GM19099 (cell line): ENCODE results near the gene DIP2B.

Experiments used
- POLR2A ChIP-seq: IDR thresholded peaks from 3 replicates; pipeline ENCODE4 v1.6.1; 2011; ENCODE audit warnings: low read depth; ENCODE audit not compliant: insufficient read length; ENCODE audit errors: extremely low read depth

DIP2B gene

DNA sequence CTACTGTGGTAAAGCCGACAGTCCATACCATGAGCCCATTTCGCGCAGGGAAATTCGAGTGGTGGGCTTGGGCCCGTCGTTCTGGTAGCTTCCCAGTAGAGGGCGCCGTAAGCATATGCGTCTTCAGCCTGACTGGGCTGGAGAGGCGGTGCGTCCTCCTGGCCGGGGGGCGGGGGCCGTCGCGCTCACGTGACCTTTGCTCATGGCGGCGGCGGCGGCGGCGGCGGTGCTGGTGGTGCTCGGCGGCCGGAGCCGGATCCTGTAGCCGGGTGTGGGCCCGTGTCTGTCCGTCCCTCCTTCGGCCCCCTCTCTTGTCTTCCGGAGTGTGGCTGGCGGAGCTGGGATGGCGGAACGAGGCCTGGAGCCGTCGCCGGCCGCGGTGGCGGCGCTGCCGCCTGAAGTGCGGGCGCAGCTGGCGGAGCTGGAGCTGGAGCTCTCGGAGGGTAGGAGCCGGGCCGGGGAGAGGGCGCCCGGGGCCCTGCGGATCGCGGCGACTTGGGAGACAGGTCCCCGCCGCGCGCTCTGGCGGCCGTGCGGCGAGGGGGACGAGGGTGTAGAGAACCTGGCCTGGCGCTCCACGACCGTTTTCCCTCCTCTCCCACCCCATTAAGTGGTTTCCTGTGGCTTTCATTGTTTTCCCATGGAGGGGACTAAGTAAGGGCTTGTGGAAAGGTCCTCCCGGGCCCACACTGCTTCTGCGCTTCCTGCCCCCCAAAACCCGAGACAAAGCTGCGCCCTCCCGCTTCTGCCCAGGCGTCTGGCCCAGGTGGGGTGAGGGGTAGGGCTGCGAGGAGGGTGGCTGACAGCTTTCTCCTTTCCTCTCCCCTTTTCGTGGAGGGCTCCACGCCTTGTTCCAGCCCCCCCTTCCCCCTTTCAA lies at the start of gene DIP2B:
Gene DIP2B (plus strand): TSS at position 188 of the 877 bp plus-strand sequence. CDS start 156 bp downstream, at position 344.
- TF ChIP-seq POLR2A = peak; percentile 72

DNA sequence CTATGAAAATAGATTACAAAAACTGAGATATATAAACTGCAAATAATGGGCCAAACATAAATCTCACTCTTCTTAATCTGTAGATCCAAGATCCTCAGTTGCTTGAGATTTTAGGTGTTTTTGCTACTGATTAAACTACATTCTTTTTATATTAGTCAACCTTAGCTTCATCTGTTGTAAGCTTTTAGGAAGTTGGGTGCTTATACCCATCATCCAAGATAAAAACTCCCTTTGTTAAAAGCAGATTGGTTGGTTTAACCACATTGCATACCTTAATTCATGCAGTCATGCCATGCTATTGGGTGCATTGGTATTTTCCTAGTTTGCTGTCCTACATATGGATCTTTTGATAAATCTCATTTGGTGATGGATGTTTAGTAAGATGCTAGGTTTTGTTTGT lies 46.2 kb upstream of the DIP2B start:
- no peak for TF ChIP-seq POLR2A

DNA sequence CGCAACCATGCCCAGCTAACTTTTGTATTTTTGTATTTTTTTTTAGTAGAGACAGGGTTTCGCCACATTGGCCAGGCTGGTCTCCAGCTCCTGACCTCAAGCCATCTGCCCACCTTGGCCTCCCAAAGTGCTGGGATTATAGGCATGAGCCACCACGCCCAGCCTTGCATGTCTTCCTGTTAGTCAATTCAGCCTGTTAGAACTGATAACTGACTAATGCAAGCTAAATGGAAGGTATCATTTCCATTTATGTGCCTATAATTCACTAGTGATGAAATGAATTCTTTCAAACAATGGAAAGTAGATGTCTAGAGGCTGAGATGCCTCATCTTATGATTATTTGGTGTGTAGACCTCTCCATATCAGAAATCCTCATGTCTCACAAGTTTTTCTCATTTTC lies 37.3 kb upstream of the DIP2B start:
- TF ChIP-seq POLR2A = no peak

- no peak for TF ChIP-seq POLR2A
Measured at GRCh38 chr12:50477241-50477832, 27.4 kb upstream of the DIP2B start.

- TF ChIP-seq POLR2A = no peak
Measured at GRCh38 chr12:50482571-50482970, 22.2 kb upstream of the DIP2B start.

GRCh38 chr12:50483488-50483887 lies 21.3 kb upstream of the DIP2B start:
- no peak for TF ChIP-seq POLR2A

DNA sequence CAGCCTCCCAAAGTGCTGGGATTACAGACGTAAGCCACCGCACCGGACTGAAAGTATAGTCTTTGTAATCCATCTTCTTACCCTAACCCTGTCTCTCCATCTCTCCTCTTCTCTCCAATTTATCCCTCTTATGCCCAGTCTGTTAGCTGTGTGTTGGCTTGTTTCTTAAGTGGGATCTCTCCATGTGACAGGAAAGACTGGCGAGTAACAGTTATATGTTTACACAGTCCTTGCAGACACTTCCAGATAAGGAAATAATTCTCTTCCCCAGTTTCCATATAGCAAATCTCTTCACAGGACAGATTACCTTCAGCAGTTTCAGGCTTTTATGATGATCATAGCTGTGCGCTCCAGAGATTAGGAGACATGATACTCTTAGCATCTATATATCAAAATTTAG lies 16.0 kb upstream of the DIP2B start:
- no peak for TF ChIP-seq POLR2A

GRCh38 chr12:50505675-50506530 lies 1.1 kb downstream of the DIP2B start:
- TF ChIP-seq POLR2A = no peak

DNA sequence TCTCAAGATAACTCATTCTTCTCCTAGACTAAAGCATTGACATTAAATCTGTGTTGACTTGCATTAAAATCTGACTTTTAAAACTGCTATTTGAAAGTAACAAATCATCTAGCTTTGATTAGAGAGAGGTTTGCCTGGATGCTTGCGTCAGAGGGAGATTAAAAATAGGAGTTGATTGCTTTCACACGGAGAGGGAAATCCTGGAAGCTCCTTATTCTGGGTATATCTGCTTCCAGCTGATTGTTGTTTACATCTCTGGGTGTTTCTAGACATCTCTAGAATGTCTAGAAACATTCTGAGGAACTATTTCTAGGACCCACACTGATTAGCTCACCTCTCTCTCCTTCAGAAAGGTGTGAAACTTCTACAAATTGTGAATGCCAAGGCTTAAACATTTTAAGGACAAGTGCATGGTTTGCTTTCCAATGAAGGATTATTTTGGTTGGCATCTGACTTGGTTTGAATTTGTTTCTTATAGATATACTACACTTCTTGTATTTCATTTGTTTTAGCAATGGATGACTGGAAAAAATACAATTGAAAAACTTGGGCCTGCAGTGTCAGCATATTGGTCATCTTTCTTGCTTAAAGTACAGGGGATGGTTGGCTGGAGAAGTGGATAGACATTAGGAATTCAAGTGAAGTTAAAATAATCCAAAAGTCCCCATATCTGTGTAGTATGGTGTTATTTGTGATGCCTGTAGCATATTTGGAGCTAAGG lies 2.1 kb downstream of the DIP2B start:
- TF ChIP-seq POLR2A = no peak

GRCh38 chr12:50507474-50507838 lies 2.7 kb downstream of the DIP2B start:
- no peak for TF ChIP-seq POLR2A

- TF ChIP-seq POLR2A = no peak
Measured at GRCh38 chr12:50507930-50508329, 3.1 kb downstream of the DIP2B start.

DNA sequence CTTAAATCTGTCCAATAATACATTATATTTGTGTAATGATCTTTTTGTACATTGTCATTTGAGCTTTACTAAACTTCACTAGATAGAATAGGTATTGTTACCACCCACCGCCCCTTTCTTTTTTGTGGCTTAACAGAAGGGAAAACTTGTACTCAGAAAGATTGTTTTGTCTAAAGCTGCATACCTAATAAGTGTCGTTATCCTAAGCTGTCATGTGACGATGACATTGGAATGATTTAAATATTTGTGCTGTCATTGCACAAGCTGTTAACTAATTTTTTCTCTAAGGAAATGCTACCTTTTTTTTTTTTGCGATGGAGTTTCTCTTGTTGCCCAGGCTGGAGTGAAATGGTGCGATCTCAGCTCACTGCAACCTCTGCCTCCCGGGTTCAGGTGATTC lies 3.6 kb downstream of the DIP2B start:
- TF ChIP-seq POLR2A = no peak

GRCh38 chr12:50508970-50509663 lies 4.3 kb downstream of the DIP2B start:
- no peak for TF ChIP-seq POLR2A

DNA sequence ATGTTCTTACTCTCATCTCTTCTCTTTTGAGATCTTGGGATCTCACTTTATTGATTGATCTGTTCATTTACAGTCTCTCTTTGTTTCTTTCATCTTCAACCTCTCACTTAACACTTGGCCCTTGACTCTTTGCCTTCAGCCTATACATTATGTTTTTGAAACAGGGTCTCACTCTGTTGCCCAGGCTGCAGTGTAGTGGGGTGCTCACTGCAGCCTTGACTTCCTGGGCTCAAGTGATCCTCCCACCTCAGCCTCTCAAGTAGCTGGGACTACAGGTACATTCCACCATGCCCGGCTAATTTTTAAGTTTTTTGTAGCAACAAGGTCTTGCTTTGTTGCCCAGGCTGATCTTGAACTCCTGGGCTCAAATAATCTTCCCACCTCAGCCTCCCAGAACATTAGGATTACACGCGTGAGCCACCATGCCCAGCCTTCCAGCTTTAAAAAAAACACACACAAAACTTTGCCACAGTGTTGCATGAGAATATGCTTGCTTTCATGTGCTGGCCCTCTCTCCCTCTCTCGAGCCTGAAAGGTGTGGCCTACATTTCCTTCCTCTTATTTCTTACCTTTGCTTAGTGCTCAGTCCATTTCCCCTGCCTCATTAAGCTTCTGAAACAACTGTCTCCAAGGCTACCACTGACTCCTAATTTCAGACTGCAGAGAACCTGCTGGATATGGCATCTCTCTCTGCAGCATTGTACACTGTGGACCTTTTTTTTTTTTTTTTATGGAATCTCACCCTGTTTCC lies 9.9 kb downstream of the DIP2B start:
- no peak for TF ChIP-seq POLR2A

DNA sequence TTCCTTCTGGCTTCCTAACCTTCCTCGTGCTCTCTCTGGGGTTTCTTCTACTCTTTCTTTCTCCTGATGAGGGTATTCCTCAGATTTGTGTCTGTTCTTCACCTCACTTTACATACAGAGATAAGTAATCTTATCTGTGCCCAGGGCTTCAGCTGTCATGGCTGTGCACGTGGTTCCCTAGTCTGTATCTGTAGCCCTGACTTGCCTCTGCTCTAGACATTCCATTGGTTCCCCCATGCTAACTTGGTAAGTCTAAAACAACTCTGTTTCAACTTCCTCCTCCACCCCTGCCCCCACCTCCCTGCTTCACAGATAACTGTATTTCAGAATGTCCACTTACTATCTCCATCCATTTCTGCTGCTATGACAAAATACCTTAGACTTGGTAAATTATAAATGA lies 10.8 kb downstream of the DIP2B start:
- no peak for TF ChIP-seq POLR2A
